HG03565 (cell line): ENCODE data around the gene CDC42SE2.
"Not testable (repeated sequence)": the region's sequence is repeated elsewhere in the genome, so short reads cannot be mapped to it uniquely, and the experiment has no call there.

Source experiments
- ATAC-seq: cut with Tn5 transposase; IDR thresholded peaks from one replicate; pipeline ENCODE4 v1.9.1; 2021; ENCODE audit warnings: mild to moderate bottlenecking, moderate library complexity; ENCODE audit not compliant: unreplicated experiment

Gene CDC42SE2

DNA sequence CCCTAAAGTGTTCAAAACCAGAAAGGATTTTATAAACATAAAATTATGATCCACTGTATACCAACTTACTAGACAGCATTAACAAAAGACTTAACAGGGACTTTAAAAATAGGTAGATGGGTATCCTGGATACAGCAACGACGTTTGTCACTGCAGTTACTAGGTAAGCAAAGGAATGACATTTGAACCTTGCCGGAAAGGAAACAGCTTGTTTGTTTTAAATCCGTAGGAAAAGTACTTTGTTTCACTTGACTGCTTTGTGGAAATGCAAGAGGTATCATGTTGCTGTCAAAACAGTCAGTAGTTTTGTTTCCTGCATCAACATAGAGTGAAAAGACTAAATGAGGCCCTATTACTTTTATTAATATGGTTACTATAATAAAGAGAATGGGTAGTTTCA, 122.9 kb downstream of the CDC42SE2 start:
- ATAC-seq: no peak

DNA sequence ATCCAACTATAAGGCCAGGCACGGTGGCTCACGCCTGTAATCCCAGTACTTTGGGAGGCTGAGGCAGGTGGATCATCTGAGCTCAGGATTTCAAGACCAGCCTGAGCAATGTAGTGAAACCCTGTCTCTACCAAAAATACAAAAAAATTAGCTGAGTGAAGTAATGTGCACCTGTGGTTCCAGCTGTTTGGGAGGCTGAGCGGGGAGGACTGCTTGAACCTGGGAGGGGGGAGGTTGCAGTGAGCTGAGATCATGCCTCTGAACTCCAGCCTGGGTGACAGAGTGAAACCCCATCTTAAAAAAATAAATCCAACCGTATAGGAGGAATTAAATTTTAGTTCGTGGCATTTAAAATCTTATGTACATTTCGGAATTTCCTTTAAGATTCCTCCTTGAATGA, 123.4 kb downstream of the CDC42SE2 start:
- ATAC-seq: no peak

DNA sequence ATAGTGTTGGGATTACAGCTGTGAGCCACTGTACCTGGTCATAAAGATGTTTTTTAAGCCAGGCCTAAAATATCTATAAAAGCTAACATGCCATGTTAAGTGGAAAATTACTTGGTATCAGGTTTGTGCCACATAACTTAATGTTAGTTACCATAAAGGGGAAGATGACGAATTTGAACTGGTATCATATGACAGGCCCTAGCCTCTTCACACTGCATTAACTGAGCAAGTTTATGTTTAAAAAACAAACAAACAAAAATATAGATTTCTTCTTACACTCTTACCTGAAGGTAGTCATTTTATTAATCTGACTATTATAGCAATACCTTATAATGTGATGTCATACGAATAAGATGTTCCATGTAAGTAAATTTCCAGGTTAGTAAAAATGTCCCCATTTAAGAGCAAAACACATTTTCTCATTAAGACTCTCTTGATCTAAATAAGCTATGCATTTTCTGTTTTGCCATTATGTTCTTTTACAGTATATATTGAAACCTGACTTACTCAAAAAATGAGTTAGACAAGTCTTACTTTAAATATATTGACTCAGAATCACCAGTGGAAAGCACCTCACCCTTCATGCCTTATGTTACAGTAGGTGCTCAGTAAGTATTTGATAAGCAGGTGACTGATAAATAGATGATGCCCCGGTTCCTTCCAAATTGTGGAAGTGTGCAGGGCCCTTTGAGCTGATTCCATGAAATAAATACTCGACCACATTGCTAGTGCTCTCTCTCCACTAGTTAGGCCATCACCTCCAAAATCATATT, 125.4 kb downstream of the CDC42SE2 start:
- no peak for ATAC-seq

DNA sequence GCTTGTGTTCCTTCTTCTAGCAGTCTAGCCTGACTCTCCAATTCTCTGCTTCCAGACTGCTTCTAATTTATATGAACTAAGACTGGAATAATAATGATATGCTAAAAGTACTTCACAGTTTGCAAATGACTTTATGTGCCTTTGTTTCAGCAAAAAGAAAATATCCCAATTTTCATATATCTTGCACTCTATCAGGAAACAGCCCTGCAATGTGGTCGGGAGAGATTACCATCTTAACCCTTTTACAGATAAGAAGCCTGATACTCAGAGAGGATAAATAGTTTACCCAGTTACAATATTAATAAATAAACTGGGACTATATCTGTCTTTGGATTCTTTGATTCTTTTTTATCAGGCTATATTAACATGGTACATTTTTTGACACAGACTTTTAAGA, 126.0 kb downstream of the CDC42SE2 start:
- ATAC-seq: no peak

DNA sequence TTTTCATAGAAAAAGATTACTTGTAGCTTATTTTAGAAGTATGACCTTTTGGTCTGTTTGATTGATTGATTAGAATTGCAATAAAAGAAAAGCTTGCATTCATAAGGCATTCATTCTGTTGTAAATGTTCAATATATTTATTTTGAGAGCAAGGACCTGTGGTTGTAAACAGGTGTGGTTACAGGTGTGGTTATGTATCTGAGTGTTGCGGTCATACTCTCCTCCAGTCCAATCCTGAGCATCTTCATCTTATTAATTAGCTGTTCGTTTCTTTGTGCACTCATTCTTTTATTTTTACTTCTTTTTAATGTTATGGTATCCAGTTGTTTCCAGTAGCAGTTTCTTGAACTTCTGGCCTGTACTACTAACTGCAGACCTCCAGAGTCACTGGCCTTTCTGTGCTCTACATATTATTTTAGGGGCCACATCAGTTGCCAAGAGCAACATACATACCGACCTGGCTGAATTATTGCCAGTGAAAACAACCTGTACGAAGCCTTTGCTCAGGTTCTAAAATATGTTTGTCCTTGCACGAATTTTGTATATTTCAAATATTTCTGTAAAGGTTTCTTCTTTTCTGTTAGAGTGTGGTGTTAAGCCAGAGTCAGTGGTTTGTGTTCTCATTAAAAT, 128.7 kb downstream of the CDC42SE2 start:
- no peak for ATAC-seq

DNA sequence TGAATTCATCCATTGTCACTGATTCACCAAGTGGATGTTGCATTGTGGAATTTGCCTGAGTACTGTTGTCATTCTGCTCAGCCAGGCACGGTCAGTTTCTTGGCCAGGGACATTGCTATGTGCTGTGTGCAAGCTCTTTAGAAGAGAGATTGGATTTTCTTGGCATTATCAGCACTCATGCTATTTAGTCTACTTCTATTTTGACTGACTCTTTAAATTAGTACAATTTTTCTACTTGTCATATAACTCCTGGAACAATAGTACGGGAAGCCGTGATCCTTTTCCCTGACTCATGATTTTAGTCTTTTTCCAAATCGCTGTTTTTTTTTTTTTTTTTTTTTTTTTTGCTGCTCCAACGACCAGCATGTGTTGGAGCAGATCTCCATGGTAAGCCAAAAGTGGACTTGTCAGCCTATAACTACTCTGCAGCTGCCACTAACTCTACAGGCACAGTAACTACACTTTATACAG, 129.7 kb downstream of the CDC42SE2 start:
- no peak for ATAC-seq

DNA sequence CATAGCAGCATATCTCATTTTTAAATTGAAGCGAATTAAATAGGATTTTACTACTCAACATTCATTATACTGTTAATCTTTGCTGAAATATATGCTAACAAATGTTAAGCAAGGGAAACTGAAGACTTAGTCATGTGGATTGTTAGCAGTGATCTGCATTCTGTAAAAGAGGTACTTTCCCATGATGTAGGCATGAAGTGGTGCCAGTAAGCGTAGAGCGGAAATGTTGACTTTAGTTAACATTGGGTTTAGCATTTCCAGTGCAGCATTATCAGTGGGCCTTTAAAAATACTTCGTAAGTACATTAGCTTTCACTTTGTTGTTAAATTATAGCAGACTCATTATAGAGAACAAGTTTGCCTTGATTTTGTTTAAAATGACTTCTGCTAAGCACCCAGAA, 130.3 kb downstream of the CDC42SE2 start:
- peak; percentile 53 for ATAC-seq

- ATAC-seq: peak; percentile 91
Observed at GRCh38 chr5:131396015-131396414, 132.2 kb downstream of the CDC42SE2 start.

DNA sequence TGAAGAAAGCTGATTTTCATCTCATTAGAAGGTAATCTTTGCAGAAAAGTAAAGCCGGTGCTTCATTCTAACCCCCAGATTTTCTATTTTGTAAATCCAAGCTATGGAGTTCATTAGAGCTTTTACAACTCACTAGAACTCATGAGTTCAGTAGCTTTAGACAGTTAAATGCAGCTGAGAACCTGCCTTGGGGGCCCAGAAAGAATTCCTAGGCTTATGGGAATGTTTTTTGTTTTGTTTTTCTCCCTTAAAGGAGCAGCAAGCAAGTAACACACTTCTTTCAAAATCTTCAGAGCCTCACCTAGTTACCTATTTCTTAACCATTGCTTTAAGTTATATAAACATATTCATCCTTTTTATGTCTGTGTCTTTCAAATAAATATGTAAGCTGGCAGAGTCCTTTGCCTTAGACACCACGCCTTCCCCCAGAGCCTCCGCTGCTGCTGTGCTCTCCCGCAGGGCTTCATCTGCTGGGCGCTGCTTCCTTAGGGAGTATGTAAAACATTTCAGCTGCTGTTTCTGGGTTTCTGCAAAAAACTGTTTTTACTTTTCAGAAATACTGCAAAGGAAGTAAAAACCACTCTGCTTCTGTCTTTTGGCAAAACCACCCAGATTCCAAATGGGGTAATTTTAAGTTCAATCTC, 132.9 kb downstream of the CDC42SE2 start:
- no peak for ATAC-seq

DNA sequence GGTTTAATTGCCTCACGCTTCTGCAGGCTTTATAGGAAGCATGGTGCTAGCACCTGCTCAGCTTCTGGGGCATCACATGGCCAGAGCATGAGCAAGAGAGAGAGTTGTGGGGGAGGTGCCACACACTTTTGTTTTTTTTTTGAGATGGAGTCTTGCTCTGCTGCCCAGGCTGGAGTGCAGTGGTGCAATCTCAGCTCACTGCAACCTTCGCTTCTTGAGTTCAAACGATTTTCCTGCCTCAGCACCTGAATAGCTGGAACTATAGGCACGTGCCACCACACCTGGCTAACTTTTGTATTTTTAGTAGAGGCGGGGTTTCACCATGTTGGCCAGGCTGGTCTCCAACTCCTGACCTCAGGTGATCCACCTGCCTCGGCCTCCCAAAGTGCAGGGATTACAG, 135.2 kb downstream of the CDC42SE2 start:
- not testable (repeated sequence) for ATAC-seq

GRCh38 chr5:131400585-131400984, 136.7 kb downstream of the CDC42SE2 start:
- no peak for ATAC-seq

GRCh38 chr5:131405674-131406073, 141.8 kb downstream of the CDC42SE2 start:
- no peak for ATAC-seq

GRCh38 chr5:131406076-131406475, 142.2 kb downstream of the CDC42SE2 start:
- ATAC-seq: no peak

- no peak for ATAC-seq
Observed at GRCh38 chr5:131406975-131407638, 143.3 kb downstream of the CDC42SE2 start.

DNA sequence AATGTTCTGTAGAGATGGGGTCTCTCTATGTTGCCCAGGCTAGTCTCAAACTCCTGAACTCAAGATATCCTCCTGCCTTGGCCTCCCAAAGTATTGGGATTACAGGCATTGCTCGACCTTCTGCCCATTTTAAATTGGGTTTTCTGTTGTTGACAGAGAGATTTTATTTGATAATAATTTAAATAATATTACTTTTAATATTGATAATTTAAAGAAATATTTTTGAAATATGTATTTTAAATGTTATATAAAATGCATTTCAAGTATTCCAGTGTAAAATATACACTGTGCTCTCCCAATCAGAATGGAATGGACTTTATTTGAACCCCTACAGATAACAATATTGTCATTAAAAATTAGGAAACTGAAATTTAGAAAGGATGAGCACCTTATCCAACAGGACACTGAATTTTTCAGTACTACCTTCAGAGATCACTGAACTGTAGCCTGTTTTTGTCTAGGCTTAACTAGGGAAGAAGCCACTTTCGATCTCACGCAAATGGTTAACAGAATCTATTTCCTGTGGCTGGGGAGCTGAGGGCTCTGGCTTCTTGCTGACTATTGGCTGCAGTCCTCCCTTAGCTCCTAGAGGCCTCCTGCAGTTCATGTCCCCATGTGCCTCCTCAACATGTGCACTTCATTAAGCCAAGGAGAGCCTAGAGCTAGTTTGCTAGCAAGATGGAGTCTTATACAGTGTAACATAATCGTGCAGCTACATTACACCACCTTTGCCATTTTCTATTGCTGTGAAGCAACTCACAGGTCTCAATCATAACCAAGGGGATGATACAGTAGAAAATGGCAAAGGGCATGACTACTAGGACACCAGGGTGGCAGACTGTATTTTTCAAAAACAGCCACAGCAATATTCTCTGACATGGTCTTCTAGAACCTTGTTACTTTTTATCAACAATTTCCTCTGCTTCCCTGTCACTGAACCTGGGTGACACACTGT, 150.0 kb downstream of the CDC42SE2 start:
- peak; percentile 69 for ATAC-seq

DNA sequence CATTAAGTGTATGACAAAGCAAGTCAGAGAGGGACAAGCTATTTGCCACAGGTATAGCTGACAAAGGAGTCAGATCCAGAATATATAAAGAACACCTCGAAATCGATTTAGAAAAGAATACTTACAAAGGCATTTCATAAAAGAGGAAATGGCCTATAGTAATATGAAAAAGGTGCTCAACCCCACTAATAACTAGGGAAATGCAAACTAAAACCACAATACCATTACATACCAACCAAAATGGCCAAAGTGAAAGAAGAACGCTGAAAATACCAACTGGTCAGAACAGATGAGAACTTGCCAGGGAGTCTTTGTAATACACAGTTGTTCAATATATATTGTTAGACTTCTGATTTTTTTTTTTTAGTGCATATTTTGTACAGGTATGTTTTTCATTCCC, 152.9 kb downstream of the CDC42SE2 start:
- peak; percentile 66 for ATAC-seq

GRCh38 chr5:131417240-131417869, 153.5 kb downstream of the CDC42SE2 start:
- ATAC-seq: peak; percentile 18

GRCh38 chr5:131418846-131419245, 155.0 kb downstream of the CDC42SE2 start:
- ATAC-seq: no peak

DNA sequence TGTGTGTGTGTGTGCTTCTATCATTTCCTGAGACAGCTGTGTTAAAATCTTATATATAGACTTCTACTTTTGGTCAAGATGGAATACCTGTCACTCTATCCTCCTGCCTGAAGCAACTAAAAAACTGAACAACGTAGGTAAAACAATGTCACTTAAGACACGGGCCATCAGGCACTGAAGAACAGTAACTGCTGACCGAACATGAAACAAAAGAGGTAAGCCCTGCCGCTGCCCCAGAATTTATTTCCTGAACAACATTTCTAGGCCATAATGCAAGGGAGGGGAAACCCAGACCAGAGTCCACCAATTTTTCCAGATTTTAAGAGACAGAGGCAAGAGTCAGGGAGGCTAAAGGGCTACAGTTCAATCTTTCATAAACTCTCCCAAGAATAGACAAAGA, 156.0 kb downstream of the CDC42SE2 start:
- ATAC-seq: no peak

DNA sequence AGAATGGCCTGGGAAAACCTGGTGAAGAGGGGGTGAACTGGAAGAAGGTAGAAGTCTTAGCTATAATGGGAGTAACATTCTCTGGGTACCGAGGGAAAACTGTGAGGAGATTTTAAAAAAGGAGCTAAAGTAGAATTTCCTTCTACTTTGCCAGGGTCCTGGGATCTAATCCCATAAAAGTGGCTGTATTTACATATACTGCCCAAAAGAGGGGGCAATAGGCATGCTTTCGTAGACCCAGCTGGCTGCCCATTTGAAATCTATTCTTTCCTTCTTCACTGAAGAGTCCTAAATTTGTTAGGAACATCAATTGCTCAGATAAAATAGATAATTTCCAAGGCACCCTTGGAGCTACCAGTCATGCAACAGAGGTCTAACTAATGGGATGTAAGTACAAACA, 159.2 kb downstream of the CDC42SE2 start:
- no peak for ATAC-seq
